HG03139 (cell line): ENCODE results near the gene FBLN2.

ENCODE experiments used
- ATAC-seq: cut with Tn5 transposase; IDR thresholded peaks from one replicate; pipeline ENCODE4 v1.9.1; 2021; ENCODE audit not compliant: unreplicated experiment

The FBLN2 gene

GRCh38 chr3:13676356-13677017 is 127.6 kb downstream of the FBLN2 start:
- ATAC-seq: no peak

- ATAC-seq: no peak
Observed at GRCh38 chr3:13677272-13677671, 128.3 kb downstream of the FBLN2 start.

GRCh38 chr3:13681931-13682330 is 133.0 kb downstream of the FBLN2 start:
- no peak for ATAC-seq

- no peak for ATAC-seq
Observed at GRCh38 chr3:13682331-13683013, 133.5 kb downstream of the FBLN2 start.

GRCh38 chr3:13683288-13683687 is 134.4 kb downstream of the FBLN2 start:
- no peak for ATAC-seq

GRCh38 chr3:13683772-13684171 is 134.8 kb downstream of the FBLN2 start:
- ATAC-seq: no peak

GRCh38 chr3:13684350-13684749 is 135.4 kb downstream of the FBLN2 start:
- no peak for ATAC-seq

GRCh38 chr3:13684854-13685253 is 135.9 kb downstream of the FBLN2 start:
- no peak for ATAC-seq

- ATAC-seq: no peak
Observed at GRCh38 chr3:13685721-13686120, 136.8 kb downstream of the FBLN2 start.

GRCh38 chr3:13686367-13687160 is 137.6 kb downstream of the FBLN2 start:
- ATAC-seq: no peak

- no peak for ATAC-seq
Observed at GRCh38 chr3:13687517-13687943, 138.6 kb downstream of the FBLN2 start.
